Fibroblast of lung (primary cell): ENCODE data around the gene NSMCE4A. TPM values are rescaled to one million over a fixed set of nuclear protein-coding genes. Genes with fewer than 3 reads are reported as not detected.

Source experiments
- DNase-seq, 2 donors: peaks; one replicate each; pipeline versions ENCODE4 v3.0.0 to v3.0.0-alpha.2; 2010; ENCODE audit warnings: low read depth in 2 of 2
- H2AFZ ChIP-seq: 2 replicates; pipeline ENCODE4 v1.5.1; 2012; ENCODE audit warnings: low read length, control low read depth, inconsistent platforms
- H3K27ac ChIP-seq: 2 replicates; pipeline ENCODE4 v1.5.1; 2011; ENCODE audit warnings: low read length, control low read depth; ENCODE audit not compliant: insufficient read depth
- H3K27me3 ChIP-seq: 2 replicates; pipeline ENCODE4 v1.5.1; 2011; ENCODE audit warnings: mild to moderate bottlenecking, low read length; ENCODE audit not compliant: control insufficient read depth, insufficient read depth
- H3K36me3 ChIP-seq: 2 replicates; pipeline ENCODE4 v1.5.1; 2011; ENCODE audit warnings: low read length; ENCODE audit not compliant: control insufficient read depth, insufficient read depth
- H3K4me1 ChIP-seq: 2 replicates; pipeline ENCODE4 v1.5.1; 2011; ENCODE audit warnings: low read length; ENCODE audit not compliant: control insufficient read depth, insufficient read depth; ENCODE audit errors: extremely low read depth
- H3K4me2 ChIP-seq: 2 replicates; pipeline ENCODE4 v1.5.1; 2011; ENCODE audit warnings: low read length, control low read depth; ENCODE audit not compliant: insufficient read depth; ENCODE audit errors: extremely low read depth
- H3K4me3 ChIP-seq, 4 experiments: fragments of 200-600 bp in 1 of 4; sonication (generic) in 1 of 4; replicated peaks in 1 of 4; 2 replicates each; pipeline ENCODE4 v1.5.1; 2011 to 2016; ENCODE audit warnings: low read length in 4 of 4, low read depth in 3 of 4, mild to moderate bottlenecking in 3 of 4, control low read depth in 2 of 4, inconsistent platforms in 1 of 4, mixed read lengths in 1 of 4; ENCODE audit not compliant: insufficient read depth in 1 of 4; ENCODE audit errors: control extremely low read depth in 1 of 4
- H3K79me2 ChIP-seq: 2 replicates; pipeline ENCODE4 v1.5.1; 2012; ENCODE audit warnings: mild to moderate bottlenecking, low read length, inconsistent platforms; ENCODE audit not compliant: control insufficient read depth, insufficient read depth
- H3K9ac ChIP-seq: 2 replicates; pipeline ENCODE4 v1.5.1; 2011; ENCODE audit warnings: mild to moderate bottlenecking, low read length, control low read depth; ENCODE audit not compliant: insufficient read depth
- H3K9me3 ChIP-seq: 2 replicates; pipeline ENCODE4 v1.5.1; 2012; ENCODE audit warnings: low read depth, low read length; ENCODE audit not compliant: control insufficient read depth, insufficient read depth
- H4K20me1 ChIP-seq: 2 replicates; pipeline ENCODE4 v1.5.1; 2011; ENCODE audit warnings: low read length; ENCODE audit not compliant: control insufficient read depth, insufficient read depth; ENCODE audit errors: extremely low read depth
- EZH2 ChIP-seq: IDR thresholded peaks from 2 replicates; pipeline ENCODE4 v1.5.1; 2012; ENCODE audit warnings: low read length, control low read depth, mild to moderate bottlenecking; ENCODE audit errors: missing control alignments
- polyA plus RNA-seq, 2 donors: library from polyadenylated mRNA; depleted of rRNA in 1 of 2; stranded (reverse) in 1 of 2; unstranded in 1 of 2; fragments of >200 nt; gene quantifications; 2 replicates each; pipeline ENCODE4 v1.2.1, GENCODE V29; 2011 to 2012; ENCODE audit warnings: missing spikeins in 1 of 2
- total RNA-seq: library from RNA; depleted of rRNA; stranded (reverse); fragments of >200 nt; gene quantifications from 2 replicates; pipeline ENCODE4 v1.2.1, GENCODE V29; 2014
- TF ChIP-seq, protein P1 (sequence below), 2 donors: IDR thresholded peaks in 1 of 2; conservative IDR thresholded peaks in 1 of 2; 1 replicate in 1 of 2; 2 replicates in 1 of 2; pipeline ENCODE4 v1.5.1; 2011 to 2012; ENCODE audit warnings: low read length in 2 of 2, control low read depth in 1 of 2, inconsistent platforms in 1 of 2, low read depth in 1 of 2, mild to moderate bottlenecking in 1 of 2

NSMCE4A gene
- total and polyA plus RNA-seq, 2 donors (not counting 1 experiment from before 2014, with no cell fraction given): 13.2 to 26.3 TPM

DNA sequence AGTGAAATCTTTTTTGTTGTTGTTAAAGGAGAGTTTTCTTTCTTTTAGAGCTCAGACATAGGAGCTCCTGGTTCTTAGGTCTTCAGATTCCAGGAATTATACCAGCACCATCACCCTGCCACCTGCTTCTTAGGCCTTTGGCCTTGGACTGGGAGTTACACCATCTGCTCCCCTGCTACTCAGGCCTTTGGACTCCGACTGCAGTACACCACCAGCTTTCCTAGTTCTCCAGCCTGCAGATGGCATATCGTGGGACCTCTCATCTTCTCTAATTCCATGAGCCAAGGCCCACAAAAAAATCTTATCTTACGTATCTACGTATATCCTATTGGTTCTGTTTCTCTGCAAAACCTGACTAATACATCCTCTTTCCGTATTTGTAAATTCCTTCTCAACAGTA, 8.8 kb upstream of the NSMCE4A start:
- DNase-seq: no peak
- no peaks in the 10 kb centered on the region for H4K20me1 ChIP-seq
- no peak overlapping the region for H3K4me2 ChIP-seq
- H3K9me3 ChIP-seq: peaks cover 1% of the 10 kb centered on the region
- H3K4me3 ChIP-seq: no peak overlapping the region
- no peak overlapping the region for H3K27ac ChIP-seq
- no peak overlapping the region for H2AFZ ChIP-seq
- no peaks in the 10 kb centered on the region for H3K4me1 ChIP-seq
- H3K36me3 ChIP-seq: no peaks in the 10 kb centered on the region
- no peak for TF ChIP-seq EZH2
- TF ChIP-seq, protein P1, sequence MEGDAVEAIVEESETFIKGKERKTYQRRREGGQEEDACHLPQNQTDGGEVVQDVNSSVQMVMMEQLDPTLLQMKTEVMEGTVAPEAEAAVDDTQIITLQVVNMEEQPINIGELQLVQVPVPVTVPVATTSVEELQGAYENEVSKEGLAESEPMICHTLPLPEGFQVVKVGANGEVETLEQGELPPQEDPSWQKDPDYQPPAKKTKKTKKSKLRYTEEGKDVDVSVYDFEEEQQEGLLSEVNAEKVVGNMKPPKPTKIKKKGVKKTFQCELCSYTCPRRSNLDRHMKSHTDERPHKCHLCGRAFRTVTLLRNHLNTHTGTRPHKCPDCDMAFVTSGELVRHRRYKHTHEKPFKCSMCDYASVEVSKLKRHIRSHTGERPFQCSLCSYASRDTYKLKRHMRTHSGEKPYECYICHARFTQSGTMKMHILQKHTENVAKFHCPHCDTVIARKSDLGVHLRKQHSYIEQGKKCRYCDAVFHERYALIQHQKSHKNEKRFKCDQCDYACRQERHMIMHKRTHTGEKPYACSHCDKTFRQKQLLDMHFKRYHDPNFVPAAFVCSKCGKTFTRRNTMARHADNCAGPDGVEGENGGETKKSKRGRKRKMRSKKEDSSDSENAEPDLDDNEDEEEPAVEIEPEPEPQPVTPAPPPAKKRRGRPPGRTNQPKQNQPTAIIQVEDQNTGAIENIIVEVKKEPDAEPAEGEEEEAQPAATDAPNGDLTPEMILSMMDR (conservative IDR thresholded peaks at IDR 0.05 in 1 of 2, IDR thresholded peaks at IDR 0.05 in 1 of 2; ENCODE audit: low read depth in 1 of 2, low read length in 2 of 2): no peak
- no peak overlapping the region for H3K9ac ChIP-seq
- H3K27me3 ChIP-seq: no peaks in the 10 kb centered on the region
- no peaks in the 10 kb centered on the region for H3K79me2 ChIP-seq

- Histone ChIP-seq H3K36me3 (no peaks in the 10 kb centered on the region), H3K27me3 (no peaks in the 10 kb centered on the region), H2AFZ (no peak overlapping the region), H3K4me1 (no peaks in the 10 kb centered on the region), H3K79me2 (no peaks in the 10 kb centered on the region), H3K4me2 (no peak overlapping the region), H3K9ac (no peak overlapping the region), H3K9me3 (peaks cover 1% of the 10 kb centered on the region), H3K27ac (no peak overlapping the region), H3K4me3 (no peak overlapping the region), H4K20me1 (no peaks in the 10 kb centered on the region)
- no peak for DNase-seq
- TF ChIP-seq, protein P1 (conservative IDR thresholded peaks at IDR 0.05 in 1 of 2, IDR thresholded peaks at IDR 0.05 in 1 of 2; ENCODE audit: low read depth in 1 of 2, low read length in 2 of 2): no peak
- no peak for TF ChIP-seq EZH2
Measured at GRCh38 chr10:121981346-121981745, 6.3 kb upstream of the NSMCE4A start.

DNA sequence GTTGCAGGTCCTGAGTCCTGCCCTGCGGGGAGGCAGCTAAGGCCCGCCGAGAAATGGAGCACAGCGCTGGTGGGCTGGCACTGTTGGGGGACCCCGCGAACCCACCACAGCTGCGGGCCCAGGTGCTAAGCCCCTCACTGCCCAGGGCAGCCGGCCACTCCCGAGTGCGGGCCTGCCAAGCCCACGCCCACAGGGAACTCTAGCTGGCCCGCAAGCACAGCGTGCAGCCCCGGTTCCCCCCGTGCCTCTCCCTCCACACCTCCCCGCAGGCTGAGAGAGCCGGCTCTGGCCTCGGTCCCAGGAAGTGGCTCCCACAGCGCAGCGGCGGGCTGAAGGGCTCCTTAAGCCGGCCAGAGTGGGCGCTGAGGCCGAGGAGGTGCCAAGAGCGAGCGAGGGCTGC, 3.5 kb upstream of the NSMCE4A start:
- no peaks in the 10 kb centered on the region for H3K36me3 ChIP-seq
- H3K4me2 ChIP-seq: no peak overlapping the region
- no peaks in the 10 kb centered on the region for H3K27me3 ChIP-seq
- H4K20me1 ChIP-seq: no peaks in the 10 kb centered on the region
- H3K4me3 ChIP-seq: no peak overlapping the region
- no peaks in the 10 kb centered on the region for H3K9me3 ChIP-seq
- no peak overlapping the region for H3K27ac ChIP-seq
- no peaks in the 10 kb centered on the region for H3K4me1 ChIP-seq
- no peak for DNase-seq
- no peak overlapping the region for H3K9ac ChIP-seq
- H3K79me2 ChIP-seq: peaks cover 7% of the 10 kb centered on the region
- no peak for TF ChIP-seq EZH2
- TF ChIP-seq, protein P1 (conservative IDR thresholded peaks at IDR 0.05 in 1 of 2, IDR thresholded peaks at IDR 0.05 in 1 of 2; ENCODE audit: low read depth in 1 of 2, low read length in 2 of 2): no peak
- no peak overlapping the region for H2AFZ ChIP-seq
